GM21515 (cell line): ENCODE data around the gene CACNA2D2.

Experiments
- ATAC-seq: cut with Tn5 transposase; IDR thresholded peaks from one replicate; pipeline ENCODE4 v1.9.1; 2021; ENCODE audit not compliant: unreplicated experiment

Gene CACNA2D2

GRCh38 chr3:50353245-50354004 is 150.0 kb downstream of the CACNA2D2 start:
- ATAC-seq = no peak

GRCh38 chr3:50352781-50353180 is 150.7 kb downstream of the CACNA2D2 start:
- no peak for ATAC-seq

- no peak for ATAC-seq
These were observed 152.1 kb downstream of the CACNA2D2 start for GRCh38 chr3:50351323-50351697.

GRCh38 chr3:50350527-50351322 is 152.7 kb downstream of the CACNA2D2 start, which contains the start of the genes CYB561D2 and NPRL2:
Gene CYB561D2, plus strand, starts transcription at chr3:50350862. Its CDS starts 572 bp downstream, at chr3:50351434.
Gene NPRL2, minus strand, starts transcription at chr3:50350775. Its CDS starts 123 bp downstream, at chr3:50350652.
- peak; percentile 77 for ATAC-seq

GRCh38 chr3:50350213-50350526 is 153.3 kb downstream of the CACNA2D2 start:
- ATAC-seq = no peak

GRCh38 chr3:50347187-50347813 is 156.1 kb downstream of the CACNA2D2 start:
- ATAC-seq = no peak

GRCh38 chr3:50345586-50346234 is 157.7 kb downstream of the CACNA2D2 start, which contains the start of gene ZMYND10:
Gene ZMYND10, minus strand, starts transcription at chr3:50345732. Its CDS starts 153 bp downstream, at chr3:50345579.
- no peak for ATAC-seq

GRCh38 chr3:50345008-50345407 is 158.4 kb downstream of the CACNA2D2 start:
- ATAC-seq = no peak

- ATAC-seq = no peak
These were observed 160.4 kb downstream of the CACNA2D2 start for GRCh38 chr3:50342813-50343633.

- ATAC-seq = no peak
These were observed 161.3 kb downstream of the CACNA2D2 start for GRCh38 chr3:50341996-50342650.

GRCh38 chr3:50341537-50341936 is 161.9 kb downstream of the CACNA2D2 start:
- ATAC-seq = no peak

GRCh38 chr3:50340448-50341329 is 162.7 kb downstream of the CACNA2D2 start, which contains the start of gene RASSF1:
Gene RASSF1, minus strand, starts transcription at chr3:50340836. Its CDS starts 31 bp downstream, at chr3:50340805.
- ATAC-seq = no peak

GRCh38 chr3:50340147-50340447 is 163.3 kb downstream of the CACNA2D2 start:
- no peak for ATAC-seq

- ATAC-seq = no peak
These were observed 163.8 kb downstream of the CACNA2D2 start for GRCh38 chr3:50339485-50340146.

- no peak for ATAC-seq
These were observed 164.5 kb downstream of the CACNA2D2 start for GRCh38 chr3:50338965-50339364.

- peak; percentile 76 for ATAC-seq
These were observed 166.1 kb downstream of the CACNA2D2 start for GRCh38 chr3:50337175-50337861.

GRCh38 chr3:50336452-50337174 is 166.8 kb downstream of the CACNA2D2 start:
- ATAC-seq = peak; percentile 30
